Fibroblast of the conjunctiva (primary cell): ENCODE data around the gene ZEB2.

Source experiments
- DNase-seq: peaks from one replicate; pipeline ENCODE4 v3.0.0-alpha.2; 2010; ENCODE audit warnings: low read depth

Gene ZEB2

GRCh38 chr2:144449028-144449406 is 70.9 kb downstream of the ZEB2 start:
- no peak for DNase-seq

GRCh38 chr2:144448389-144449027 is 71.4 kb downstream of the ZEB2 start:
- DNase-seq: no peak

GRCh38 chr2:144447535-144447934 is 72.4 kb downstream of the ZEB2 start:
- no peak for DNase-seq

GRCh38 chr2:144446136-144446535 is 73.8 kb downstream of the ZEB2 start:
- DNase-seq: no peak

- no peak for DNase-seq
Measured at GRCh38 chr2:144445196-144445595, 74.7 kb downstream of the ZEB2 start.

GRCh38 chr2:144443837-144444817 is 75.8 kb downstream of the ZEB2 start:
- DNase-seq: no peak

- no peak for DNase-seq
Measured at GRCh38 chr2:144441711-144442141, 78.2 kb downstream of the ZEB2 start.

GRCh38 chr2:144439993-144440392 is 79.9 kb downstream of the ZEB2 start:
- no peak for DNase-seq

- no peak for DNase-seq
Measured at GRCh38 chr2:144438801-144439631, 80.9 kb downstream of the ZEB2 start.

- no peak for DNase-seq
Measured at GRCh38 chr2:144437636-144438035, 82.3 kb downstream of the ZEB2 start.

GRCh38 chr2:144434425-144435222 is 85.3 kb downstream of the ZEB2 start:
- DNase-seq: no peak

GRCh38 chr2:144432921-144433320 is 87.0 kb downstream of the ZEB2 start:
- no peak for DNase-seq

GRCh38 chr2:144431998-144432397 is 87.9 kb downstream of the ZEB2 start:
- no peak for DNase-seq

GRCh38 chr2:144431392-144431783 is 88.5 kb downstream of the ZEB2 start:
- no peak for DNase-seq

GRCh38 chr2:144430722-144431391 is 89.1 kb downstream of the ZEB2 start:
- no peak for DNase-seq

- no peak for DNase-seq
Measured at GRCh38 chr2:144429396-144430112, 90.4 kb downstream of the ZEB2 start.

GRCh38 chr2:144426981-144427479 is 92.9 kb downstream of the ZEB2 start:
- DNase-seq: no peak

GRCh38 chr2:144426355-144426754 is 93.6 kb downstream of the ZEB2 start:
- DNase-seq: no peak

- no peak for DNase-seq
Measured at GRCh38 chr2:144424559-144425240, 95.2 kb downstream of the ZEB2 start.
